Astrocyte of the spinal cord (primary cell): Measurements from ENCODE around the gene HMGCLL1.

Experiments
- DNase-seq: peaks from one replicate; pipeline ENCODE4 v3.0.0; 2011; ENCODE audit warnings: low read depth, low spot score
- H3K4me3 ChIP-seq: 2 replicates; pipeline ENCODE4 v1.5.1; 2011; ENCODE audit warnings: low read depth, mild to moderate bottlenecking, low read length, moderate library complexity
- in situ Hi-C: cut with HindIII; loops from 2 replicates; pipeline ENCODE4 v1.10.0; 2017; ENCODE audit warnings: low sequenced_read_pairs
- TF ChIP-seq, protein P1 (sequence below): IDR thresholded peaks from 2 replicates; pipeline ENCODE4 v1.5.1; 2012; ENCODE audit warnings: low read depth, mild to moderate bottlenecking, low read length, inconsistent platforms

HMGCLL1 gene

GRCh38 chr6:55567558-55567957 is 11.4 kb downstream of the HMGCLL1 start:
- in situ Hi-C loops, result no loop called here
- TF ChIP-seq, protein P1, sequence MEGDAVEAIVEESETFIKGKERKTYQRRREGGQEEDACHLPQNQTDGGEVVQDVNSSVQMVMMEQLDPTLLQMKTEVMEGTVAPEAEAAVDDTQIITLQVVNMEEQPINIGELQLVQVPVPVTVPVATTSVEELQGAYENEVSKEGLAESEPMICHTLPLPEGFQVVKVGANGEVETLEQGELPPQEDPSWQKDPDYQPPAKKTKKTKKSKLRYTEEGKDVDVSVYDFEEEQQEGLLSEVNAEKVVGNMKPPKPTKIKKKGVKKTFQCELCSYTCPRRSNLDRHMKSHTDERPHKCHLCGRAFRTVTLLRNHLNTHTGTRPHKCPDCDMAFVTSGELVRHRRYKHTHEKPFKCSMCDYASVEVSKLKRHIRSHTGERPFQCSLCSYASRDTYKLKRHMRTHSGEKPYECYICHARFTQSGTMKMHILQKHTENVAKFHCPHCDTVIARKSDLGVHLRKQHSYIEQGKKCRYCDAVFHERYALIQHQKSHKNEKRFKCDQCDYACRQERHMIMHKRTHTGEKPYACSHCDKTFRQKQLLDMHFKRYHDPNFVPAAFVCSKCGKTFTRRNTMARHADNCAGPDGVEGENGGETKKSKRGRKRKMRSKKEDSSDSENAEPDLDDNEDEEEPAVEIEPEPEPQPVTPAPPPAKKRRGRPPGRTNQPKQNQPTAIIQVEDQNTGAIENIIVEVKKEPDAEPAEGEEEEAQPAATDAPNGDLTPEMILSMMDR, result no peak

DNA sequence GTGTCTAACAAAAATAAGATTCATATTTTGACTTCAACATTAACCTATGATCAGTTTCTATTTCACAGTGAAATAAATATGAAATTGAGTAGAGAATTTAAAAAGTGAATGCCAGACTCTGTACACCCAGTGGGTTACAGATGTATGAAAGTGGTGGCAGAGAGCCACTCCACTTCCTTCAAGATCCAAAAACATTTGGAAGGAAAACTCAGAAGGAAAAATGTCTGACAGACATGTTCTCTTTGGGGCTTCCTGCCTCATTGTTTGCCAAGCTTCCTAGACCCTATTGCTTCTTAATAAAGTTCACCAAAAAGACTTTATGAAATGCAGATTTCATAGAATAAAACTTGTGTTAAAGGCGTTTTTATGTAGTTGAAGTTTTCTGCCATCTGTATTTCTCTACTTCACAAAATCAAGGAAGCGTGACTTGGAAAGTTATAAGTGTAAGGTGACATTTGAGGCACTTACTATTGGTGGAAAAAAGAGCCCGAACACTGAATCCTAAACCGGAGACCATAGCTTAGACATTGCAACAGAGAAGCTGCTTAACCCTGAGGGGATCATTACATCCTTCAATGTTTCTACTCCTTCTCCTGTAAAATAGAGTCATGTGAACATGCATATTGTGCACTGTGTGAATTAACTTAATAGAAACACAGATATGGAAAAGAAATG is 12.8 kb downstream of the HMGCLL1 start:
- no peak for DNase-seq
- in situ Hi-C loops, result no loop called here
- no peak overlapping the region for H3K4me3 ChIP-seq
- TF ChIP-seq, protein P1, result no peak

More at GRCh38 chr6:55567558-55567957, 11.4 kb downstream of the HMGCLL1 start:
- no peak overlapping the region for H3K4me3 ChIP-seq
- DNase-seq, result no peak

- no peak overlapping the region for H3K4me3 ChIP-seq
- in situ Hi-C loops, result no loop called here
- no peak for DNase-seq
- TF ChIP-seq, protein P1, result no peak
Observed at GRCh38 chr6:55562318-55562717, 16.7 kb downstream of the HMGCLL1 start.

GRCh38 chr6:55560290-55560885 is 18.6 kb downstream of the HMGCLL1 start:
- H3K4me3 ChIP-seq, result no peak overlapping the region
- TF ChIP-seq, protein P1, result no peak
- in situ Hi-C loops, result no loop called here
- DNase-seq, result no peak

GRCh38 chr6:55557146-55557545 is 21.8 kb downstream of the HMGCLL1 start:
- no peak for DNase-seq
- TF ChIP-seq, protein P1, result no peak
- in situ Hi-C loops, result no loop called here
- H3K4me3 ChIP-seq, result no peak overlapping the region

- DNase-seq, result no peak
- in situ Hi-C loops, result no loop called here
- TF ChIP-seq, protein P1, result no peak
- no peak overlapping the region for H3K4me3 ChIP-seq
Observed at GRCh38 chr6:55545791-55546190, 33.2 kb downstream of the HMGCLL1 start.
